Measurements from ENCODE around the gene PCGF3.

Gene PCGF3

GRCh38 chr4:744212-744841 lies 38.7 kb downstream of the PCGF3 start:
- H3K36me3 ChIP-seq, result peaks cover 59 to 70% (median 66%) of the 10 kb centered on the region in 3 donors
- H3K27me3 ChIP-seq, result no peaks in the 10 kb centered on the region
- no peaks in the 10 kb centered on the region for H3K4me1 ChIP-seq
- DNase-seq, result no peak
- TF ChIP-seq CTCF (IDR thresholded peaks at IDR 0.05), result no peak
- no peak overlapping the region for H3K27ac ChIP-seq
- intact Hi-C loops (cut with DNase I; ENCODE audit: low total_unique reads), result no loop called here
- no peak overlapping the region for H3K4me3 ChIP-seq
- peaks cover 6 to 25% (median 8%) of the 10 kb centered on the region in 3 donors for H3K9me3 ChIP-seq

- H3K27me3 ChIP-seq, result no peaks in the 10 kb centered on the region
- TF ChIP-seq CTCF (IDR thresholded peaks at IDR 0.05), result no peak
- H3K27ac ChIP-seq, result no peak overlapping the region
- peaks cover 69 to 71% (median 71%) of the 10 kb centered on the region in 3 donors for H3K36me3 ChIP-seq
- H3K9me3 ChIP-seq, result peaks cover 0 to 42% (median 33%) of the 10 kb centered on the region in 3 donors
- intact Hi-C loops (cut with DNase I; ENCODE audit: low total_unique reads), result no loop called here
- H3K4me1 ChIP-seq, result no peaks in the 10 kb centered on the region
- no peak for DNase-seq
- H3K4me3 ChIP-seq, result no peak overlapping the region
Measured at GRCh38 chr4:747546-748170, 42.0 kb downstream of the PCGF3 start.

GRCh38 chr4:748461-748860 lies 42.8 kb downstream of the PCGF3 start:
- no peaks in the 10 kb centered on the region for H3K4me1 ChIP-seq
- H3K4me3 ChIP-seq, result no peak overlapping the region
- peaks cover 69 to 71% (median 71%) of the 10 kb centered on the region in 3 donors for H3K36me3 ChIP-seq
- intact Hi-C loops (cut with DNase I; ENCODE audit: low total_unique reads), result no loop called here
- no peaks in the 10 kb centered on the region for H3K27me3 ChIP-seq
- H3K27ac ChIP-seq, result no peak overlapping the region
- H3K9me3 ChIP-seq, result peaks cover 0 to 47% (median 41%) of the 10 kb centered on the region in 3 donors
- no peak for TF ChIP-seq CTCF (IDR thresholded peaks at IDR 0.05)
- no peak for DNase-seq

- Histone ChIP-seq H3K27ac (no peak overlapping the region), H3K4me1 (no peaks in the 10 kb centered on the region), H3K36me3 (peaks cover 72 to 75% (median 74%) of the 10 kb centered on the region in 3 donors), H3K9me3 (peaks cover 7 to 60% (median 55%) of the 10 kb centered on the region in 3 donors), H3K4me3 (no peak overlapping the region), H3K27me3 (no peaks in the 10 kb centered on the region)
- peak in 1 of 2 donors; percentile 55 for DNase-seq
- intact Hi-C loops (cut with DNase I; ENCODE audit: low total_unique reads), result no loop called here
- TF ChIP-seq CTCF (IDR thresholded peaks at IDR 0.05), result no peak
Measured at GRCh38 chr4:749698-750666, 44.4 kb downstream of the PCGF3 start.

- H3K27ac ChIP-seq, result no peak overlapping the region
- intact Hi-C loops (cut with DNase I; ENCODE audit: low total_unique reads), result no loop called here
- no peak for DNase-seq
- peaks cover 86 to 90% (median 87%) of the 10 kb centered on the region in 3 donors for H3K36me3 ChIP-seq
- no peak overlapping the region for H3K4me3 ChIP-seq
- H3K4me1 ChIP-seq, result no peaks in the 10 kb centered on the region
- peaks cover 8 to 73% (median 57%) of the 10 kb centered on the region in 3 donors for H3K9me3 ChIP-seq
- H3K27me3 ChIP-seq, result no peaks in the 10 kb centered on the region
- no peak for TF ChIP-seq CTCF (IDR thresholded peaks at IDR 0.05)
Measured at GRCh38 chr4:751676-752075, 46.0 kb downstream of the PCGF3 start.
